Smooth muscle cell (in vitro differentiated cells): Measurements from ENCODE around the gene NPRL2. TPM values are rescaled to one million over a fixed set of nuclear protein-coding genes. Genes with fewer than 3 reads are reported as not detected.

Source experiments
- DNase-seq: peaks from one replicate; lab custom pipeline; 2025; ENCODE audit not compliant: unreplicated experiment; lab: John Stamatoyannopoulos, UW
- H2AFZ ChIP-seq: fragments of 200-600 bp; sonication (generic); 2 replicates; pipeline ENCODE4 v1.6.0; 2016; ENCODE audit warnings: antibody characterized with exemption, low read depth, mild to moderate bottlenecking
- H3F3A ChIP-seq: fragments of 200-600 bp; sonication (generic); 2 replicates; pipeline ENCODE4 v1.6.0; 2017; ENCODE audit warnings: antibody characterized with exemption, low read depth
- H3K27ac ChIP-seq: fragments of 200-600 bp; sonication (generic); 2 replicates; pipeline ENCODE4 v1.5.1; 2016; ENCODE audit warnings: low read depth, mild to moderate bottlenecking
- H3K27me3 ChIP-seq: fragments of 200-600 bp; sonication (generic); 2 replicates; pipeline ENCODE4 v1.6.1; 2016; ENCODE audit warnings: low read depth, mild to moderate bottlenecking
- H3K36me3 ChIP-seq: fragments of 200-600 bp; sonication (generic); 2 replicates; pipeline ENCODE4 v1.5.1; 2016; ENCODE audit warnings: low read depth
- H3K4me1 ChIP-seq: fragments of 200-600 bp; sonication (generic); 2 replicates; pipeline ENCODE4 v1.5.1; 2016; ENCODE audit warnings: low read depth
- H3K4me2 ChIP-seq: fragments of 200-600 bp; sonication (generic); 2 replicates; pipeline ENCODE4 v1.6.0; 2016; ENCODE audit warnings: mild to moderate bottlenecking
- H3K4me3 ChIP-seq: fragments of 200-600 bp; sonication (generic); 2 replicates; pipeline ENCODE4 v1.5.1; 2016; ENCODE audit warnings: mild to moderate bottlenecking
- H3K79me2 ChIP-seq: fragments of 200-600 bp; sonication (generic); 2 replicates; pipeline ENCODE4 v1.6.0; 2016; ENCODE audit warnings: low read depth, mild to moderate bottlenecking
- H3K9ac ChIP-seq: fragments of 200-600 bp; sonication (generic); 2 replicates; pipeline ENCODE4 v1.6.0; 2016; ENCODE audit warnings: low read depth
- H3K9me3 ChIP-seq: fragments of 200-600 bp; sonication (generic); replicated peaks from 2 replicates; pipeline ENCODE4 v1.5.1; 2016; ENCODE audit warnings: low read depth
- H4K20me1 ChIP-seq: fragments of 200-600 bp; sonication (generic); 2 replicates; pipeline ENCODE4 v1.6.0; 2016; ENCODE audit warnings: low read depth
- WGBS: methylation state at CpG from one replicate; pipeline ENCODE4 v1.1.7; 2016; ENCODE audit warnings: low lambda C conversion rate; 5-methylcytosine and 5-hydroxymethylcytosine counted together
- polyA plus RNA-seq: library from polyadenylated mRNA; unstranded; fragments of >200 nt; fragmentation: Nextera tagmentation; extraction: Ambion mirVana; gene quantifications from 2 replicates; pipeline ENCODE4 v1.2.1, GENCODE V29; 2016
- total RNA-seq: library from RNA; depleted of rRNA; stranded (reverse); fragments of >200 nt; gene quantifications from 2 replicates; pipeline ENCODE4 v1.2.3, GENCODE V29; 2014
- TF ChIP-seq, protein P1 (sequence below): fragments of 200-600 bp; sonication (generic); IDR thresholded peaks from 2 replicates; pipeline ENCODE4 v1.5.1; 2017; ENCODE audit warnings: borderline replicate concordance, mild to moderate bottlenecking, antibody characterized with exemption; ENCODE audit not compliant: insufficient read depth, poor library complexity, severe bottlenecking

The NPRL2 gene
- total and polyA plus RNA-seq, 2 experiments from 2014 or later: 25.1 to 29.3 TPM

- Histone ChIP-seq H3K27me3 (peaks cover 19% of the 10 kb centered on the region), H3F3A (peaks cover 16% of the 10 kb centered on the region), H3K9ac (no peak overlapping the region), H3K9me3 (no peaks in the 10 kb centered on the region), H3K4me3 (no peak overlapping the region), H4K20me1 (no peaks in the 10 kb centered on the region), H3K79me2 (no peaks in the 10 kb centered on the region), H3K4me2 (no peak overlapping the region), H3K36me3 (no peaks in the 10 kb centered on the region), H2AFZ (no peak overlapping the region), H3K27ac (no peak overlapping the region), H3K4me1 (peaks cover 17% of the 10 kb centered on the region)
- TF ChIP-seq, protein P1, sequence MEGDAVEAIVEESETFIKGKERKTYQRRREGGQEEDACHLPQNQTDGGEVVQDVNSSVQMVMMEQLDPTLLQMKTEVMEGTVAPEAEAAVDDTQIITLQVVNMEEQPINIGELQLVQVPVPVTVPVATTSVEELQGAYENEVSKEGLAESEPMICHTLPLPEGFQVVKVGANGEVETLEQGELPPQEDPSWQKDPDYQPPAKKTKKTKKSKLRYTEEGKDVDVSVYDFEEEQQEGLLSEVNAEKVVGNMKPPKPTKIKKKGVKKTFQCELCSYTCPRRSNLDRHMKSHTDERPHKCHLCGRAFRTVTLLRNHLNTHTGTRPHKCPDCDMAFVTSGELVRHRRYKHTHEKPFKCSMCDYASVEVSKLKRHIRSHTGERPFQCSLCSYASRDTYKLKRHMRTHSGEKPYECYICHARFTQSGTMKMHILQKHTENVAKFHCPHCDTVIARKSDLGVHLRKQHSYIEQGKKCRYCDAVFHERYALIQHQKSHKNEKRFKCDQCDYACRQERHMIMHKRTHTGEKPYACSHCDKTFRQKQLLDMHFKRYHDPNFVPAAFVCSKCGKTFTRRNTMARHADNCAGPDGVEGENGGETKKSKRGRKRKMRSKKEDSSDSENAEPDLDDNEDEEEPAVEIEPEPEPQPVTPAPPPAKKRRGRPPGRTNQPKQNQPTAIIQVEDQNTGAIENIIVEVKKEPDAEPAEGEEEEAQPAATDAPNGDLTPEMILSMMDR: no peak
- DNase-seq: no peak
- 77% methylated on average over 13 of the region's 13 CpGs for WGBS
Observed at GRCh38 chr3:50342813-50343633, 7.6 kb downstream of the NPRL2 start.

DNA sequence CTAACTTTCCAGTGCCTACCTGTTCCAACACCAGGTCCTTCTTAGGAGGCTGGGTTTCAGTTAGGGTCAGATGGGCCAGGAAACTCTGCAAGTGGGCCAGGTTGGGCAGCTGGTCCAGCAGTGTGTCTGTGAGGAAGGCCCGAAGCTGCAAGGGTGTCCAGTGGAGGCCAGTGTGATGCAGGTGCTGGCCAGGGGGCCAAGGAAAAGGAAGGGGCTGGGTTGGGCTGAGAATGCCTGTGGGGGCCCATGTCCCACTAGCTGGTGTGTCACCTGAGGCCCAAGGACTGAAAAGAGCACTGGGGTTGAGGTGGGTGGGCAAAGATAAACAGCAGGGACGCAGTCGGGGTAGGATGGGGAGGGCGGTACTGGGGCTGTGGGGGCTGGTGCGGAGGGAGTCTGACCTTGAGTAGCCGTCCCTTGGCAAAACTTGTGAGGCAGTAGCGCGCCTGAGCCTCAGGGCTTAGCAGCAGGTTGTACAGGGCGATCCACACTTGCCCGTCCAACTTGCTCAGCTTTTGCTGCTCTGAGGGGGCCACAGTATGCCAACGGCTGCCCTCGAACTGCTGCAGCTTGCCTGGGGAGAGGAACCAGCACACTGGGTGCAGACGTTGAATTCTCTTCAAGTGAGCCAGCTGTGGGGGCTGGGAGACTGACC, 8.5 kb downstream of the NPRL2 start:
- H3K27ac ChIP-seq: no peak overlapping the region
- no peak for DNase-seq
- peaks cover 19% of the 10 kb centered on the region for H3K27me3 ChIP-seq
- 87% methylated on average over 11 of the region's 13 CpGs for WGBS
- H3K9ac ChIP-seq: no peak overlapping the region
- H3K9me3 ChIP-seq: no peaks in the 10 kb centered on the region
- TF ChIP-seq, protein P1: no peak
- peaks cover 22% of the 10 kb centered on the region for H3K4me1 ChIP-seq
- H3F3A ChIP-seq: peaks cover 20% of the 10 kb centered on the region
- no peaks in the 10 kb centered on the region for H3K79me2 ChIP-seq
- H3K4me2 ChIP-seq: no peak overlapping the region
- no peak overlapping the region for H2AFZ ChIP-seq
- H4K20me1 ChIP-seq: no peaks in the 10 kb centered on the region
- H3K4me3 ChIP-seq: no peak overlapping the region
- H3K36me3 ChIP-seq: no peaks in the 10 kb centered on the region

DNA sequence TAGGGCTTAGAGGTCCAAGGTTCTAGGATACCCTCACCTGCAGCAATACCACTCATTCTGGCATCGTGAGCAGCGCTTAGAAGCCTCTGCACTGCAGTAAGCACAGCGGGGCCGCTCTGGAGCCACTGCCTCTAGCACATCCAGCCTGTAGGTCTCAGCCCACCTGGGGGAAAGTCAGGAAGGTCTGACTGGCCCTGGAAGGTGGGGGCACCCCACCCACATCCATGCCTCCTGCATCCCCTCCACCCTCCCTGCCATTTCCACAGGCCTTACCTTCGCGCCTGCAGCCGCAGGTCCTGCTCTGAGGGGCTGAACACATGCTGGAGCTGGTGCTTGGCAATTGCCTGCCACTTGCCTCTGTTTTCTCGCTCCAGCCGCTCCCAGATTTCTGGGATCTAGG, 9.0 kb downstream of the NPRL2 start:
- H3K36me3 ChIP-seq: no peaks in the 10 kb centered on the region
- no peaks in the 10 kb centered on the region for H4K20me1 ChIP-seq
- DNase-seq: no peak
- peaks cover 19% of the 10 kb centered on the region for H3K27me3 ChIP-seq
- no peak overlapping the region for H3K4me2 ChIP-seq
- H3K4me1 ChIP-seq: peaks cover 22% of the 10 kb centered on the region
- H3K9ac ChIP-seq: no peak overlapping the region
- no peak overlapping the region for H3K4me3 ChIP-seq
- peaks cover 20% of the 10 kb centered on the region for H3F3A ChIP-seq
- TF ChIP-seq, protein P1: no peak
- H2AFZ ChIP-seq: no peak overlapping the region
- H3K9me3 ChIP-seq: no peaks in the 10 kb centered on the region
- H3K79me2 ChIP-seq: peaks cover 4% of the 10 kb centered on the region
- 95% methylated on average over 9 of the region's 9 CpGs for WGBS
- no peak overlapping the region for H3K27ac ChIP-seq
